IMR-90 (cell line): ENCODE measurements around the gene E2F8. TPM values are rescaled to one million over a fixed set of nuclear protein-coding genes. Genes with fewer than 3 reads are reported as not detected.

Experiments used
- ATAC-seq: fragments of 200-7000 bp; cut with Tn5 transposase; 2 replicates; pipeline ENCODE4 v1.9.1; 2020; ENCODE audit warnings: low read depth, mild to moderate bottlenecking, moderate library complexity
- BruUV-seq: library from RNA; stranded (reverse); fragments of 400-500 nt; replicated peaks from 2 replicates; lab custom pipeline; 2021; lab: Mats Ljungman, UMichigan
- CTCF ChIA-PET: fragments of 300-600 bp; formaldehyde crosslinking; extraction: SDS; loops from one replicate; lab custom pipeline; 2021; ENCODE audit warnings: antibody characterized with exemption; lab: Yijun Ruan, JAX
- POLR2A ChIA-PET: fragments of 300-600 bp; sonication (Branson Sonifier 250); formaldehyde crosslinking; loops from one replicate; lab custom pipeline; 2022; ENCODE audit warnings: antibody characterized with exemption; ENCODE audit not compliant: unreplicated experiment; lab: Charles Lee
- DNase-seq: peaks from one replicate; pipeline ENCODE4 v3.0.0; 2013
- H2AFZ ChIP-seq: replicated peaks from 2 replicates; pipeline ENCODE3; 2013; ENCODE audit warnings: low read length, mild to moderate bottlenecking; ENCODE audit not compliant: poor library complexity
- H2AK5ac ChIP-seq: 2 replicates; pipeline ENCODE4 v1.6.1; 2013; ENCODE audit warnings: low read depth, low read length, inconsistent platforms
- H2AK9ac ChIP-seq: replicated peaks from 2 replicates; pipeline ENCODE3; 2013; ENCODE audit warnings: mild to moderate bottlenecking, low read depth, low read length, moderate library complexity; ENCODE audit not compliant: poor library complexity
- H2BK120ac ChIP-seq: 2 replicates; pipeline ENCODE4 v1.6.1; 2013; ENCODE audit warnings: low read depth, low read length, inconsistent platforms
- H2BK15ac ChIP-seq: 3 replicates; pipeline ENCODE4 v1.6.1; 2013; ENCODE audit warnings: low read depth, low read length, inconsistent platforms
- H2BK20ac ChIP-seq: 2 replicates; pipeline ENCODE4 v1.6.1; 2013; ENCODE audit warnings: low read depth, mild to moderate bottlenecking, inconsistent platforms, low read length, moderate library complexity
- H2BK5ac ChIP-seq: 2 replicates; pipeline ENCODE4 v1.6.1; 2013; ENCODE audit warnings: mild to moderate bottlenecking, low read depth, low read length, inconsistent platforms; ENCODE audit not compliant: poor library complexity, severe bottlenecking
- H3K14ac ChIP-seq: replicated peaks from 2 replicates; pipeline ENCODE4 v1.6.1; 2013; ENCODE audit warnings: low read depth, low read length, inconsistent platforms
- H3K18ac ChIP-seq: 2 replicates; pipeline ENCODE4 v1.6.1; 2013; ENCODE audit warnings: low read depth, low read length, control low read depth
- H3K23ac ChIP-seq: 2 replicates; pipeline ENCODE4 v1.6.1; 2013; ENCODE audit warnings: low read depth, low read length, inconsistent platforms
- H3K27ac ChIP-seq: 2 replicates; pipeline ENCODE4 v1.5.1; 2013; ENCODE audit warnings: mild to moderate bottlenecking, control low read depth, low read length; ENCODE audit not compliant: insufficient read depth
- H3K27me3 ChIP-seq: 2 replicates; pipeline ENCODE4 v1.6.1; 2013; ENCODE audit warnings: low read length; ENCODE audit not compliant: control insufficient read depth, insufficient read depth
- H3K36me3 ChIP-seq: 2 replicates; pipeline ENCODE4 v1.6.1; 2013; ENCODE audit warnings: low read length, mixed read lengths; ENCODE audit not compliant: control insufficient read depth, insufficient read depth
- H3K4ac ChIP-seq: 2 replicates; pipeline ENCODE4 v1.6.1; 2013; ENCODE audit warnings: low read depth, low read length, inconsistent platforms
- H3K4me1 ChIP-seq: 2 replicates; pipeline ENCODE4 v1.6.1; 2013; ENCODE audit warnings: low read length, mixed read lengths; ENCODE audit not compliant: control insufficient read depth, insufficient read depth
- H3K4me2 ChIP-seq: 2 replicates; pipeline ENCODE4 v1.6.1; 2013; ENCODE audit warnings: low read depth, mild to moderate bottlenecking, control low read depth, low read length, moderate library complexity
- H3K4me3 ChIP-seq: 2 replicates; pipeline ENCODE4 v1.5.1; 2013; ENCODE audit warnings: low read depth, mild to moderate bottlenecking, control low read depth, low read length, moderate library complexity; ENCODE audit not compliant: insufficient read depth
- H3K56ac ChIP-seq: 2 replicates; pipeline ENCODE4 v1.6.1; 2013; ENCODE audit warnings: low read length, inconsistent platforms; ENCODE audit not compliant: insufficient read depth; ENCODE audit errors: extremely low read depth
- H3K79me1 ChIP-seq, 2 experiments: 2 replicates each; pipeline ENCODE4 v1.6.1; 2013; ENCODE audit warnings: low read length in 2 of 2, inconsistent platforms in 1 of 2, low read depth in 1 of 2
- H3K9ac ChIP-seq: 2 replicates; pipeline ENCODE4 v1.6.1; 2013; ENCODE audit warnings: low read depth, low read length, control low read depth
- H3K9me1 ChIP-seq: 2 replicates; pipeline ENCODE4 v1.6.1; 2013; ENCODE audit warnings: low read length, inconsistent platforms; ENCODE audit not compliant: insufficient read depth
- H3K9me3 ChIP-seq: 2 replicates; pipeline ENCODE4 v1.6.1; 2013; ENCODE audit warnings: low read length; ENCODE audit not compliant: control insufficient read depth, insufficient read depth
- H4K20me1 ChIP-seq: 2 replicates; pipeline ENCODE4 v1.6.1; 2013; ENCODE audit warnings: low read length, inconsistent platforms; ENCODE audit not compliant: insufficient read depth
- H4K5ac ChIP-seq: 2 replicates; pipeline ENCODE4 v1.6.1; 2013; ENCODE audit warnings: mild to moderate bottlenecking, low read depth, low read length, control low read depth
- H4K8ac ChIP-seq, 2 experiments: 2 replicates each; pipeline ENCODE4 v1.6.1; 2013; ENCODE audit warnings: low read depth in 2 of 2, low read length in 2 of 2, control low read depth in 1 of 2, inconsistent platforms in 1 of 2
- H4K91ac ChIP-seq: 2 replicates; pipeline ENCODE4 v1.6.1; 2013; ENCODE audit warnings: low read depth, low read length, inconsistent platforms; ENCODE audit not compliant: insufficient read depth
- RCOR1 ChIP-seq: IDR thresholded peaks from 2 replicates; pipeline ENCODE4 v1.6.1; 2012; ENCODE audit warnings: mild to moderate bottlenecking, low read length, improper control_type of control experiment; ENCODE audit not compliant: insufficient replicate concordance
- WGBS, 2 experiments: methylation state at CpG; one replicate each; pipeline versions ENCODE4 v1.1.5 to v1.1.7; 2013; ENCODE audit warnings: missing lambda C conversion rate in 2 of 2; ENCODE audit not compliant: insufficient read length in 1 of 2; ENCODE audit errors: extremely low coverage in 2 of 2; 5-methylcytosine and 5-hydroxymethylcytosine counted together
- dilution Hi-C: fragments of 300-500 bp; cut with HindIII; formaldehyde crosslinking; loops from one replicate; pipeline ENCODE4 v1.14.3; 2018; ENCODE audit warnings: low sequenced_read_pairs; ENCODE audit not compliant: unreplicated experiment
- in situ Hi-C: fragments of 300-500 bp; cut with MboI; formaldehyde crosslinking; loops from 3 replicates; pipeline ENCODE4 v1.14.3; 2019; ENCODE audit warnings: low sequenced_read_pairs, inconsistent platforms, mixed read lengths
- intact Hi-C: fragments of 100-400 bp; cut with micrococcal nuclease; formaldehyde crosslinking; loops from 2 replicates; pipeline ENCODE4 v1.10.0; 2022
- polyA plus RNA-seq, 3 experiments: library from polyadenylated mRNA; depleted of rRNA; stranded (reverse); fragments of >200 nt; gene quantifications; 2 replicates each; pipeline ENCODE4 v1.2.3, GENCODE V29; 2012; ENCODE audit warnings: low replicate concordance in 1 of 3
- total RNA-seq: library from RNA; depleted of rRNA; stranded (reverse); fragments of >200 nt; gene quantifications from 2 replicates; pipeline ENCODE4 v1.2.3, GENCODE V29; 2012; rRNA removed

E2F8 gene
- total and polyA plus RNA-seq, 2 of the 4 experiments (the other 2 are of a cell fraction) = 1.1 to 2.3 TPM

DNA sequence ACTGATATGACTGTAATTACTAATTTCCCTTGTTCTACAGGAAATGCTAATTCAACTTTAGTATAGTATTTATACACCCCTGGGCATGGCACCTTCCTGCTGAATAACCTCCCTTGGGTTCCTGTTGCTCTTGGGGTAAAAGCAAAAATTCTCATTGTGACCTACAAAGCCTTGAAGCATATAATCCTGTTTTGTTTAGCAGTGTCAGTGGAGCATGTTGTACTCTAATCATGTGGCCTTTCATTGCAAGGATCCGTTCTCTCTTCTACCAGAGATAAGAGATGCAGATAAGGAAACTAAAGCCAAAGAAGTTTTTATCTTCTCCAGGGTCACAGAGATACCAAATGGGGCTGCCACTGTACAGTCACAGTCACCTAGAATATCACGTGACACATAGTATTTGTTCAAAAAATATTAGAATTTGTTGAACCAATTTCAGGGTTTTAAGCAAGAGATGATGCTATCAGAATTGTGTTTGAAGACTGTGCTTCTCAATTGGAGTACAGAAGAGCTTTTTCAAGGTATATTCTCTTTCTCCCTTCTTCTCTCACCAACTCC lies 64.0 kb downstream of the E2F8 start:
- in situ Hi-C loops (no loop called here), dilution Hi-C loops (no loop called here), intact Hi-C loops (no loop called here)
- H3K36me3 ChIP-seq = peaks cover 13% of the 10 kb centered on the region
- no TSS peak for BruUV-seq
- no peak overlapping the region for H2AK5ac ChIP-seq
- no peak overlapping the region for H3K14ac ChIP-seq
- no peak overlapping the region for H4K8ac ChIP-seq
- H3K4me2 ChIP-seq = no peak overlapping the region
- no peak overlapping the region for H3K56ac ChIP-seq
- no peaks in the 10 kb centered on the region for H3K9me3 ChIP-seq
- no peaks in the 10 kb centered on the region for H4K20me1 ChIP-seq
- no peak overlapping the region for H2BK120ac ChIP-seq
- no peak overlapping the region for H4K91ac ChIP-seq
- no peak overlapping the region for H2AFZ ChIP-seq
- CTCF ChIA-PET = no interaction called here
- DNase-seq = no peak
- H3K27ac ChIP-seq = no peak overlapping the region
- no peak overlapping the region for H4K5ac ChIP-seq
- 0 out of 2 replicates have a peak, but pooled peaks cover 1% of the 10 kb centered on the region for H3K9me1 ChIP-seq
- no peak for ATAC-seq
- no peak overlapping the region for H3K18ac ChIP-seq
- no peak for TF ChIP-seq RCOR1
- no peaks in the 10 kb centered on the region for H3K79me1 ChIP-seq
- no peak overlapping the region for H3K4ac ChIP-seq
- H3K4me1 ChIP-seq = no peaks in the 10 kb centered on the region
- H3K4me3 ChIP-seq = no peak overlapping the region
- no peak overlapping the region for H2BK15ac ChIP-seq
- no CpG with 5 or more reads among the region's 2 CpGs for WGBS, 2 experiments
- POLR2A ChIA-PET = no interaction called here
- no peak overlapping the region for H3K23ac ChIP-seq
- H3K27me3 ChIP-seq = no peaks in the 10 kb centered on the region
- H2AK9ac ChIP-seq = no peak overlapping the region
- H2BK20ac ChIP-seq = no peak overlapping the region
- H2BK5ac ChIP-seq = no peak overlapping the region
- H3K9ac ChIP-seq = no peak overlapping the region

Other genes starting within 250 kb of the E2F8 start
- gene MRGPRX2, start 180.2 kb downstream of the E2F8 start, total RNA-seq = not detected in 2 replicates
- gene MRGPRX2, start 180.2 kb downstream of the E2F8 start, polyA plus RNA-seq (2012; rRNA removed) = not detected in 2 replicates
- 15.1 and 20.0 TPM in 2 replicates for gene ZDHHC13, start 123.8 kb downstream of the E2F8 start, total RNA-seq
- 6.3 and 7.2 TPM in 2 replicates for gene ZDHHC13, start 123.8 kb downstream of the E2F8 start, polyA plus RNA-seq (2012; rRNA removed)
- not detected in 2 replicates for gene CSRP3, start 39.0 kb downstream of the E2F8 start, total RNA-seq
- gene CSRP3, start 39.0 kb downstream of the E2F8 start, polyA plus RNA-seq (2012; rRNA removed) = not detected in 2 replicates